GM20431 (cell line): Measurements from ENCODE around the gene GDAP1L1.
"Not testable (repeated sequence)": the region's sequence is repeated elsewhere in the genome, so short reads cannot be mapped to it uniquely, and the experiment has no call there.

Source experiments
- in situ Hi-C: fragments of 300-500 bp; cut with MseI, MboI; formaldehyde crosslinking; loops from one replicate; pipeline ENCODE4 v1.15.0; 2020; ENCODE audit warnings: low sequenced_read_pairs; ENCODE audit not compliant: unreplicated experiment

The GDAP1L1 gene

GRCh38 chr20:44219170-44219730 lies 27.9 kb upstream of the GDAP1L1 start:
- in situ Hi-C loops: no loop called here

GRCh38 chr20:44219791-44220190 lies 27.3 kb upstream of the GDAP1L1 start:
- in situ Hi-C loops: no loop called here

GRCh38 chr20:44221368-44221954 lies 25.6 kb upstream of the GDAP1L1 start:
- in situ Hi-C loops: no loop called here

GRCh38 chr20:44222027-44222426 lies 25.1 kb upstream of the GDAP1L1 start:
- in situ Hi-C loops: no loop called here

- in situ Hi-C loops: no loop called here
Observed at GRCh38 chr20:44222633-44223368, 24.3 kb upstream of the GDAP1L1 start.

- in situ Hi-C loops: no loop called here
Observed at GRCh38 chr20:44223721-44224120, 23.4 kb upstream of the GDAP1L1 start.

GRCh38 chr20:44224637-44225036 lies 22.5 kb upstream of the GDAP1L1 start:
- in situ Hi-C loops: no loop called here

GRCh38 chr20:44228465-44229258 lies 18.4 kb upstream of the GDAP1L1 start:
- in situ Hi-C loops: no loop called here

- in situ Hi-C loops: no loop called here
Observed at GRCh38 chr20:44231193-44231592, 15.9 kb upstream of the GDAP1L1 start.

- in situ Hi-C loops: no loop called here
Observed at GRCh38 chr20:44231713-44232468, 15.2 kb upstream of the GDAP1L1 start.

- in situ Hi-C loops: not testable (repeated sequence)
Observed at GRCh38 chr20:44232469-44232856, 14.6 kb upstream of the GDAP1L1 start.

GRCh38 chr20:44233436-44234016 lies 13.6 kb upstream of the GDAP1L1 start:
- in situ Hi-C loops: no loop called here

- in situ Hi-C loops: no loop called here
Observed at GRCh38 chr20:44234566-44235317, 12.4 kb upstream of the GDAP1L1 start.

- in situ Hi-C loops: no loop called here
Observed at GRCh38 chr20:44235702-44236101, 11.4 kb upstream of the GDAP1L1 start.

- in situ Hi-C loops: not testable (repeated sequence)
Observed at GRCh38 chr20:44236840-44237239, 10.3 kb upstream of the GDAP1L1 start.

GRCh38 chr20:44241796-44242195 lies 5.3 kb upstream of the GDAP1L1 start:
- in situ Hi-C loops: no loop called here

- in situ Hi-C loops: no loop called here
Observed at GRCh38 chr20:44245977-44246376, 1.1 kb upstream of the GDAP1L1 start.

GRCh38 chr20:44247586-44248409 lies 690 bp downstream of the GDAP1L1 start:
- in situ Hi-C loops: no loop called here
